GM18861 (cell line): Measurements from ENCODE around the gene SREBF1.

Experiments
- ATAC-seq: cut with Tn5 transposase; IDR thresholded peaks from one replicate; pipeline ENCODE4 v1.9.1; 2021; ENCODE audit not compliant: unreplicated experiment

SREBF1 gene

DNA sequence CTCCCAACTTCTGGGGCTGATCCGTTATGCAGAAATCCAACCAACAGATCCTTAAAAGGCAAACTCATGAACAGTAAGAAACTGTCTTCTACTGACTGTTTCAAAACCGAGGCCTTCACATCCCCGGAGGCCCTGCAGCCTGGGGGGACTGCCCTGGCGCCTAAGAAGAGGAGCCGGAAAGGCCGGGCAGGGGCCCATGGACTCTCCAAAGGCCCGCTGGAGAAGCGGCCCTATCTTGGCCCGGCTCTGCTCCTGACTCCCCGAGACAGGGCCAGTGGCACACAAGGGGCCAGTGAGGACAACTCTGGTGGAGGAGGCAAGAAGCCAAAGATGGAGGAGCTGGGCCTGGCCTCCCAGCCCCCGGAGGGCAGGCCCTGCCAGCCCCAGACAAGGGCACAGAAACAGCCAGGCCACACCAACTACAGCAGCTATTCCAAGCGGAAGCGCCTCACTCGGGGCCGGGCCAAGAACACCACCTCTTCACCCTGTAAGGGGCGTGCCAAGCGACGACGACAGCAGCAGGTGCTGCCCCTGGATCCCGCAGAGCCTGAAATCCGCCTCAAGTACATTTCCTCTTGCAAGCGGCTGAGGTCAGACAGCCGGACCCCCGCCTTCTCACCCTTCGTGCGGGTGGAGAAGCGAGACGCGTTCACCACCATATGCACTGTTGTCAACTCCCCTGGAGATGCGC lies 39.5 kb downstream of the SREBF1 start:
- no peak for ATAC-seq

DNA sequence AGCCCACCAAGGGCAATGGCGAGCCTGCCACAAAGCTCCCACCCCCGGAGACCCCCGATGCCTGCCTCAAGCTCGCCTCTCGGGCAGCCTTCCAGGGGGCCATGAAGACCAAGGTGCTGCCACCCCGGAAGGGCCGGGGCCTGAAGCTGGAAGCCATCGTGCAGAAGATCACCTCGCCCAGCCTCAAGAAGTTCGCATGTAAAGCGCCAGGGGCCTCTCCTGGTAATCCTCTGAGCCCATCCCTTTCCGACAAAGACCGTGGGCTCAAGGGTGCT lies 40.1 kb downstream of the SREBF1 start:
- no peak for ATAC-seq

DNA sequence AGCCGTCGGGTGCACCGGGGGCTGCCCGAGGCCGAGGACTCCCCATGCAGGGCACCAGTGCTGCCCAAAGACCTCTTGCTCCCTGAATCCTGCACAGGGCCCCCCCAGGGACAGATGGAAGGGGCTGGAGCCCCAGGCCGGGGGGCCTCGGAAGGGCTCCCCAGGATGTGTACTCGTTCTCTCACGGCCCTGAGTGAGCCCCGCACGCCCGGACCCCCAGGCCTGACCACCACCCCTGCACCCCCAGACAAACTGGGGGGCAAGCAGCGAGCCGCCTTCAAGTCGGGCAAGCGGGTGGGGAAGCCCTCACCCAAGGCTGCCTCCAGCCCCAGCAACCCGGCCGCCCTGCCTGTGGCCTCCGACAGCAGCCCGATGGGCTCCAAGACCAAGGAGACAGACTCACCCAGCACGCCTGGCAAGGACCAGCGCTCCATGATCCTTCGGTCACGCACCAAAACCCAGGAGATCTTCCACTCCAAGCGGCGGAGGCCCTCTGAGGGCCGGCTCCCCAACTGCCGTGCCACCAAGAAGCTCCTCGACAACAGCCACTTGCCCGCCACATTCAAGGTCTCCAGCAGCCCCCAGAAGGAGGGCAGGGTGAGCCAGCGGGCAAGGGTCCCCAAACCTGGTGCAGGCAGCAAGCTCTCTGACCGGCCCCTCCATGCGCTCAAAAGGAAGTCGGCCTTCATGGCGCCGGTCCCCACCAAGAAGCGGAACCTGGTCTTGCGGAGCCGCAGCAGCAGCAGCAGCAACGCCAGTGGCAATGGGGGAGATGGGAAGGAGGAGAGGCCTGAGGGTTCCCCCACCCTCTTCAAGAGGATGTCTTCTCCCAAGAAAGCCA lies 40.6 kb downstream of the SREBF1 start:
- no peak for ATAC-seq

DNA sequence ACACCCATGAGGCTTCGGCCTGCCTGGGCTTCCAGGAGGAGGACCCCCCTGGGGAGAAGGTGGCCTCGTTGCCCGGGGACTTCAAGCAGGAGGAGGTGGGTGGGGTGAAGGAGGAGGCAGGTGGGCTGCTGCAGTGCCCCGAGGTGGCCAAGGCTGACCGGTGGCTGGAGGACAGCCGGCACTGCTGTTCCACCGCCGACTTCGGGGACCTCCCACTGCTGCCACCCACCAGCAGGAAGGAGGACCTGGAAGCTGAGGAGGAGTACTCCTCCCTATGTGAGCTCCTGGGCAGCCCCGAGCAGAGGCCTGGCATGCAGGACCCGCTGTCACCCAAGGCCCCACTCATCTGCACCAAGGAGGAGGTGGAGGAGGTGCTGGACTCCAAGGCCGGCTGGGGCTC lies 41.5 kb downstream of the SREBF1 start:
- no peak for ATAC-seq

DNA sequence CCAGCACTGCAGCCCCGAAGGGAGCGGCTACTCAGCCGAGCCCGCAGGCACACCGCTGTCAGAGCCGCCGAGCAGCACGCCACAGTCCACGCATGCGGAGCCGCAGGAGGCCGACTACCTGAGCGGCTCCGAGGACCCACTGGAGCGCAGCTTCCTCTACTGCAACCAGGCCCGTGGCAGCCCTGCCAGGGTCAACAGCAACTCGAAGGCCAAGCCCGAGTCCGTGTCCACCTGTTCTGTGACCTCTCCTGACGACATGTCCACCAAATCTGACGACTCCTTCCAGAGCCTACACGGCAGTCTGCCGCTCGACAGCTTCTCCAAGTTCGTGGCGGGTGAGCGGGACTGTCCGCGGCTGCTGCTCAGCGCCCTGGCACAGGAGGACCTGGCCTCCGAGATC lies 42.4 kb downstream of the SREBF1 start:
- ATAC-seq = no peak

DNA sequence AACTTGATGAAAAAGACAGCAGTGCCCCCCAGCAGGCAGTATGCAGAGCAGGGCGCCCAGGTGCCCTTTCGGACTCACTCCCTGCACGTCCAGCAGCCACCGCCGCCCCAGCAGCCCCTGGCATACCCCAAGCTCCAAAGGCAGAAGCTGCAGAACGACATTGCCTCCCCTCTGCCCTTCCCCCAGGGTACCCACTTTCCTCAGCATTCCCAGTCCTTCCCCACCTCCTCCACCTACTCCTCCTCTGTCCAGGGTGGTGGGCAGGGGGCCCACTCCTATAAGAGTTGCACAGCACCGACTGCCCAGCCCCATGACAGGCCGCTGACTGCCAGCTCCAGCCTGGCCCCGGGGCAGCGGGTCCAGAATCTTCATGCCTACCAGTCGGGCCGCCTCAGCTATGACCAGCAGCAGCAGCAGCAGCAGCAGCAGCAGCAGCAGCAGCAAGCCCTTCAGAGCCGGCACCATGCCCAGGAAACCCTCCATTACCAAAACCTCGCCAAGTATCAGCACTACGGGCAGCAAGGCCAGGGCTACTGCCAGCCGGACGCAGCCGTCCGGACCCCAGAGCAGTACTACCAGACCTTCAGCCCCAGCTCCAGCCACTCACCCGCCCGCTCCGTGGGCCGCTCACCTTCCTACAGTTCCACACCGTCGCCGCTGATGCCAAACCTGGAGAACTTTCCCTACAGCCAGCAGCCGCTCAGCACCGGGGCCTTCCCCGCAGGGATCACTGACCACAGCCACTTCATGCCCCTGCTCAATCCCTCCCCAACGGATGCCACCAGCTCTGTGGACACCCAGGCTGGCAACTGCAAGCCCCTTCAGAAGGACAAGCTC lies 43.2 kb downstream of the SREBF1 start:
- ATAC-seq = no peak

DNA sequence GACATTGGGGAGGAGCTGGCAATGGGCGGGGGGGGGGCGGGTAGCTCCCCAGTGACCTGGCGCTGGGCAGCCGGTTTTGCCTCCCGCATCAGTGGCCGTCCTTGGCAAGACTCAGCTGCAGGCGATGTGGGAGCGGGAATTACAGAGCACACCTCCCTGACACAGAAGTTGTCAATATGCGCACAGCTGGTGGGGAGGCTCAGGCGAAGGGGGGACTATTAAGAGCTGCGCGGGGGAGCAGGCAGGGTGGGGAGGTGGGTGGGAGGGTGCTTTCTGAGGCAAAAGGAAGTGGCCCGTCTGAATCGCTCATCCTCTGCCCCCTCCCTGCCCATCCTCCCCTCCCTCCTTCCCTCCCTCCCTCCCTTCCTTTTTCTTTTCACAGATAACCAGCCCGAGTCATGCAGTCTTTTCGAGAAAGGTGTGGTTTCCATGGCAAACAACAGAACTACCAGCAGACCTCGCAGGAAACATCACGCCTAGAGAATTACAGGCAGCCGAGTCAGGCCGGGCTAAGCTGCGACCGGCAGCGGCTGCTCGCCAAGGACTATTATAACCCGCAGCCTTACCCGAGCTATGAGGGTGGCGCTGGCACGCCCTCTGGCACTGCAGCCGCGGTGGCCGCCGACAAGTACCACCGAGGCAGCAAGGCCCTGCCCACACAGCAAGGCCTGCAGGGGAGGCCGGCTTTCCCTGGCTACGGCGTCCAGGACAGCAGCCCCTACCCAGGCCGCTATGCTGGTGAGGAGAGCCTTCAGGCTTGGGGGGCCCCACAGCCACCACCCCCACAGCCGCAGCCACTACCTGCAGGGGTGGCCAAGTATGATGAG lies 44.0 kb downstream of the SREBF1 start:
- peak; percentile 59 for ATAC-seq

DNA sequence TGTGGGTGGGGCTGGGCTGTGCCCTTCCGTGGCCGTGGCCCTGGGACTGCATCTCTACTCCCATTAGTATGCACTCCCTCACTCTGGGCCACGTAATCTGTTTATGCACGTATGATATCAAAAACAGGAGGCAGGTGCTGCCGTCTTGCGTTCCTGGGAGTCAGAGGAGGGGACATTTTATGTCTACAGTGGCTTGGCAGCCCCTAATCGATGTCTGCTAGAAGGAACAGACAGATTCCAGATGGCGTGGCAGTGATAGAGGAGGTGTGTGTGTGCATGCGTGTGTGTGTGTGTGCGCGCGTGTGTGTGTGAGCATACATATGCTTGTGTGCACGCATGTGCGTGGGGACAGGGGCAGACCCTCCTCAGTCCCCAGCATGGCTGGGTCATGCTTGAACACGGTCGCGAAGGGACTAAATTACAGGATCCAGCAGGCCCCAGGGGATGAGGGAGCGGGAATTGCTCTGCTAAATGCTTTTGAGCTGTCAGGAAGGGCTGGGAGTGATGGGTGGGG lies 44.7 kb downstream of the SREBF1 start:
- no peak for ATAC-seq

DNA sequence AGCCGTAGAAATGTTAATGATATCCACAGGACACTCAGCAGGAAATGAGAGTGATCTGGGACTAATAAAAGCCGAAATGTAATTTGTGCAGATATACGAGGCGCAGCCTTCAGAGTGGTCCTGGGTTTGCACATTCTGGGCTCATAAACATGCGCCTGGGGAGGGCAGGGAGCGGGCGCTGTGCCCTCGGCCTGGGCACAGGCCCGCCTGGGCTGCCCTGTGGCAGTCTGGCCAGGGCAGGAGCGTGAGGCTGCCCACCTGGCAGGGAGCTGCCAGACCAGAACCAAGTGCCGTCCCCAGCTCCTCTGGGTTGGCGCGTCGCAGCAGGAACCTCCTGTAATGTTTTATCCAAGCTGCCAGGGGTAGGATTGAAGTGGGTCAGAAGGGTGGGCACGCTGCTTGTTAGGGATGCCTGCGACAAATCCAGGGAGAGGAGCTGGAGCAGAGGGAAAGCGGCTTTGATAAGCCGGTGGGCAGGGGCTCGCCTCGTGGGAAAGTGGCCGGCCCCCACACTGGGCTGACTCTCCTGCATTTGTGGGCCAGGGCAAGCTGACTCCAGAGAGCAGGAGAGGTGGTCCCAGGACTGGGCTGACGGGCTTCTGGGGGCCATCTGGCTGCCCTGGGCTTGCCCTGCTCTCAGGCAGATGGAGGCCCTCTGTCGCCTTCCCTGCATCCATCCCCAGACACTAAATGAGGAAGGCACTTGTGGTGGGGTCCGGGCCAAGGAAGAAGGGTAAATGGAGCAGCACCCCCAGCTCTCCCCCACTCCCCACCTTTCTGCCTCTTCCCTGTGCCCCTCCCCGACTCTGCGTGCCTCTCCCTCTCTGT lies 45.9 kb downstream of the SREBF1 start:
- ATAC-seq = no peak

DNA sequence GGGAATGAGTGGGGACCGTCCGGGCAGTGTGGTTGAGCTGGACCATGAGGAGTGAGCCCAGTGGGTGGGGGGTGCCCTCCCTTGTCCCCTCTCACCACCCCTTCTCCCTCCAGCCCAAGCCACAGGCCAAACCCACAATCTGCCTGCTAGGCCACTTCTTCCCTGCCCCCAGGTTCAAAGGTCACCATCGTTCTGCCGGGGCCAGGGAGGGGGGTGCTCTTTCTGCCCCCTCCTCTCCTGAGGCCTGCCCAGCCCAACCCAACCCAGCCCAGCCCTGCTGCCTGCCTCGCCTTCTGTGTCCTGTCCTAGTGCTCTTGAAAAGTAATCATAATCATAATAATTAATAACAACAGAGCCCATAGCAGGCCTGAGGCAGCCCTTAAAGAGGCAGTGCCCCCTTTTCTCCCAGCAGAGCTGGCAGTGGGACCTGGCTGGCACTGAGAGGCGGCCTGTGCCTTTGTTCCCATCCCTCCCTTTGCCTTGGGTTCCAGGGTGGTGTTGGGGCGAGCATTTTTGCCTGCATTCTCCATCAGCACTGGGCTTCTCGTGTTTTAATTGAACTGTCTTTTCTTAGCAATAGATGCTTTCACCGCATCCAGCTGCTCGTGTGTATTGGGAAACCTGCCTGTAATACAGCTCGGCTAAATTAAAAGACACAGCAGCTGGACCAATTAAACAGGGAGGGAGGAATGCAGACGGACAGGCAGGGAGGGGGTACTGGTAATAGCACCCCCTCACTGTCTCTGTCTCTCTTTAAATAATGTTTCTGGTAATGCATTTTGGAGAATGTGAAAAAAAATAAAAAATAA lies 46.8 kb downstream of the SREBF1 start:
- no peak for ATAC-seq

DNA sequence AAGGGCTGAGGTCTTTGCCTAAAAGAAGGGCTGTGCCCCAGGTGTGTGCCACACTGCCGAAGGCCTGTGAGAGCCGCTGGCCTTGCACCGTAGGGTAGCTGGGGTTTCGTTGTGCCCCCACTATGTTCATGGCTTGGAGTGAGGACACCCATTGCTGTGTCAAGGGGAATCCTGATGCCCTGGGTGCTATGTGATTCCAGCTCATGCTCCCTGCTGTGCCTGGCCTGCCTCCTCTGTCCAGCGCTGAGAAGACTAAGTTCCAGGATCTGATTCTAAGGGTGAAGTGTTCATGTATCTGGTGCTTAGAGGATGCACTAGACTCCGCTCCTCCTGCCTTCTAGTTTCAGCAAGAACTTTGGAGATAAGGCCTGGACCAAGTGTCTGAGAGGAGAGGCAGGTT lies 47.4 kb downstream of the SREBF1 start:
- ATAC-seq = no peak

DNA sequence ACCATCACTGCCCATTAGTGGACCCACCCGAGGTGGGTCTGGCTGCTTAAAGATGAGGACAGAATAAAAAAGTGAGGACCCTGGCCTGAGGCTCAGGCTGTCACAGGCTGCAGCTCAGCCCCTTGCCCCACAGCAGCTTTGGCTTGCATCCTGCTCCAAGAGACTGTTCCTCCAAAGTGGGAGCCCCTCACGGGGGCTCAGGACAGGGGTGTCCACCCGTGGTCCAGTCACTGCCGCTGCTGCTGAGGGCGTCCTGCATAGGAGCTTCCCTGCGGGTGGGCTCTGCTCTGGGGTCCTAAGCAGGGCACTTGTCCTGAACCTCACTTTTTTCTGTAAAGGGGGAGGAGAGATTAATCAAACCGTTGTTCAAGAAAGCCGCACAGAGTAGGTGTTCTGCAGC lies 47.8 kb downstream of the SREBF1 start:
- ATAC-seq = no peak

DNA sequence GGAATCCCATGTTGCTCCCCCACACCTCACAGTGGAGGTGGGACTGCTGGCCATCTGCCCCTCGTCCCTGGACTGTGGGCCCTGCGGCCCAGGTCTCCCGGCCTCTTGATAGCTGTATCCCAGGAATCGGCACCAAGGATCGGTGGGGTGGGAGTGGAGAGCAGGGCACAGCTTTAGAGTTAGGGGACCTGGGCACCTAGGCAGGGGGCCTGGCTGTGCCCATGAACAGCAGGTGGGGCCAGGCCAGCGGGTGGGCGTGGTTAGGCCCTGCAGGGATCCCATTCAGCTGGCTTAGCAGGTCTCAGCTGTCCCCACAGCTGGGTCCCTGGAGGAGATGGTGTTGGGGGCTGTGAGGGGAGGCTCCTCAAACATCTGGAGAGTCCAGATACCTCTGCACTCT lies 49.2 kb downstream of the SREBF1 start:
- ATAC-seq = no peak

DNA sequence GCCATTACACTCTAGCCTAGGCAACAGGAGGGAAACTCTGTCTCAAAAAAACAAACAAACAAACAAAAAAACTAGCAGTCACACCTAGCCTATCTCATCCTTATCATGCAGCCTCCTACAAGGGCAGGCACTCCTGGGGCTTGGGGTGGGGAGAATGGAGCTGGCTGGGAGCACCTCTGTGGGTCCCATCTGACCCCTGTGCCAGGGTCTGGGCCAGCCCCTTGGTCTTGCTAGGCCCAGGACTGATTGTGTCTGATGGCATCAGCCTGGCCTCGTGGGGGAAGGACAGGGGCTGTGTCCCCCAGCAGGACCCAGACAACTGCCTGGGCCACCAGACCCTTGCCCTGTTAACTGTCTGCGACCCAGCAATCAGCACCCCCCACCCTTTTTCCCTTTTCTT lies 49.8 kb downstream of the SREBF1 start:
- no peak for ATAC-seq

DNA sequence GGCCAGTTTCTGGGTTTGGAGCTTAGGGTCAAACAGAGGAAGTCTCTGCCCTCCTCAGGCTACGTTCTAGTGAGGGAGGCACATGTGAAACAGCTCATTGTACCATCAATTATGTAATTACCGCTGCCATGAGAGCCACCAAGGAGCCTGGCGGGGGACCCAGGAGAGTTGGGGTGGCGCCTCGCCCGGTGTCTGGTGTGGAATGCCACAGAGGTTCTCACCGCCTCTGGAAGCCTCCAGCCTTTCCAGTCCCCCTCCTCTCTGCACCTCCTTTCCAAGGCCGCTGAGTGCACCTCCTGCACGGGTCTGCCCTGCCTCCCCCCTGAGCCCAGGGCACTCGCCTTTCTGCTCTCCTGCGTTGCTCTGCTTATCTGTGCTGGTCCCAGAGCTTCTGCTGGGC lies 51.4 kb downstream of the SREBF1 start:
- no peak for ATAC-seq

DNA sequence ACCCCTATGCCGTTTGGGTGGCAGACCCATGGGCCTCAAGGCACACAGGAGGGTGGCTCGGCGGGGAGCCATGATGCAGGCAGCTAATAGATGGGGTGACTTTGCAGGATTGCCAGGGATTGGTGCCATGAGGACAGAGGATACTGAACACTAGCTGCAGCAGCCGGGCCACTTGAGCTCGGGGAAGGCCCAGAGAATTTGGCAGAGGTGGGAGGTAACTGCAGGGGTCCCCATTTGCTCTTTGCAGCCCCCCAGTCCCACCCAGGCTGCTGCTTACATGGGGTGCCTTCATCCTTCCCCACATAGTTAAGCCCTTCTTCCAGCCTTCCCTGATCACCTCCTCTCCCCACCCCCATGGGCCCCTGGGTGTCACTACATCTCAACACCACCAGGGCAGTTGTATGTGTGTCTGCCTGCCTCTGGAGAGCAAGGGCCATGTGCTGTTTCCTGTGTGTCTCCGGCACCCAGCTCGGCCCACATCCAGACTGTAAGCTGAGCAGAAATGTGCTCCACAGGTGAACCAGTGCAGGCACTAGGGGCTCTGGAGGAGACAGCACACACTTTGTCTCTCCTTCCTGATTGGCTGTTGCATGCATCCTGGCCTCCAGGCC lies 52.0 kb downstream of the SREBF1 start:
- ATAC-seq = no peak

DNA sequence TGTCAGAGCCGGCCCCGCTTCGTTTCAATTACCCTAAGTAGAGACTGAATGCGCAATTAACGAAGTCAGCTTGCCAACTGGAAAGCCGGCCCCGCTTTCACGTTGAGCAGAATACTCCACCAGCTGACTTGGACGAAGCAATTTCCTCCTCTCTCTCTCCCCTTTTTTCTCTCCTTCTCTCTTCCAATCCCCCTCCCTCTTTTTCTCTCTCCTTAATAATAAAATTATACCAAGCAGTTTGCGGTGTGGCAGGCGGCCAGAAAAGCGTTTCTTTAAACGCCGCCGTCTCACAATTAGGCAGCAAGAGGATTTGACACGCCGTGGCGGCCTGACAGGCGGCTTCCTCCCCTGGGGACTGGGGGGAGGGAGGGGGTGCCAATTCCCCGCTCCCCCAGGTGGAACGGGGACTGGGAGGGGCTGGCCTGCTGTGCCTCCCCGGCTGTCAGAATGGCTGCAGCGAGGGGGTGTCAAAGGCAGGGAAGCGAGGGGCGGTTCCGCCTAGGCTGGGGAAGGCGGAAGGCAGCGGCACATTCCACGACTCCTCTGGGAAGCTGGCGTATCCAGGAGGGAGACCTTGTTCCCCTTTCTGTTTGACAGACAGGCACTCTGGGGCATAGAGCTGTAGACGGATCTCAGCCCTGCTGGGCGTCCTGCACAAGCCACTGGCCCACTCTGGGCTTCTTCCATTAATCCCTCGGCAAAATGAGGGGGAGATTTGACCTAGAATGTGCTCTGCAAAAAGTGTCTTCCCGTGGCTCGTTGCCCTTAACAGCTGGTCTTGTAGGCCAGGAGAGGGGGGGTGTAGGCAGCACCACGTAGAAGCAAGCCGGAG lies 52.7 kb downstream of the SREBF1 start:
- no peak for ATAC-seq
